NOMO-1 treated with DMSO at 0.1 percent for 48 hours (cell line): ENCODE data around the gene PRKAG2.

Experiments used
- DNase-seq: peaks from one replicate; lab custom pipeline; 2025; ENCODE audit not compliant: unreplicated experiment; lab: John Stamatoyannopoulos, UW

The PRKAG2 gene

GRCh38 chr7:151508991-151509390 lies 367.9 kb downstream of the PRKAG2 start:
- DNase-seq = no peak

GRCh38 chr7:151507806-151508205 lies 369.1 kb downstream of the PRKAG2 start:
- DNase-seq = no peak

- no peak for DNase-seq
Observed at GRCh38 chr7:151506901-151507382, 370.0 kb downstream of the PRKAG2 start.
